HG03045 (cell line): Measurements from ENCODE around the gene EXTL2.
"Not testable (repeated sequence)": the region's sequence is repeated elsewhere in the genome, so short reads cannot be mapped to it uniquely, and the experiment has no call there.

Experiments used
- ATAC-seq: cut with Tn5 transposase; IDR thresholded peaks from one replicate; pipeline ENCODE4 v1.9.1; 2021; ENCODE audit warnings: mild to moderate bottlenecking, moderate library complexity; ENCODE audit not compliant: unreplicated experiment

The EXTL2 gene

GRCh38 chr1:100903777-100904176 is 9.1 kb upstream of the EXTL2 start:
- ATAC-seq: no peak

DNA sequence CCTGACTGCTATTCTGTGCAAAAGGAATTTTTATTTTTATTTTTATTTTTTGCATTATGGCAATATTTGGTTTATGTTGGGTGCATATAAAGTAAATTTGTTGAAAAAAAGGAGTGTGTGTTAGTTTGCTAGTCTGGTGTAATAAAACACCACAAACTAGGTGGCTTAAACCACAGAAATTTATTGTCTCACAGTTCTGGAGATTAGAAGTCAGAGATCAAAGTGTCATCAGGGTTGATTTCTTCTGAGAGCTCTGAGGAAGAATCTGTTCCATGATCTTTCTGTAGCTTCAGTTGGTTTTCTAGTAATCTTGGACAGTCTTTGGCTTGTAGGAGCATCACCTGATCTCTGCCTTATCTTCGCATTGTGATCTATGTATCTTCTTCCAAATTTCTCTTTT is 7.7 kb upstream of the EXTL2 start:
- no peak for ATAC-seq

DNA sequence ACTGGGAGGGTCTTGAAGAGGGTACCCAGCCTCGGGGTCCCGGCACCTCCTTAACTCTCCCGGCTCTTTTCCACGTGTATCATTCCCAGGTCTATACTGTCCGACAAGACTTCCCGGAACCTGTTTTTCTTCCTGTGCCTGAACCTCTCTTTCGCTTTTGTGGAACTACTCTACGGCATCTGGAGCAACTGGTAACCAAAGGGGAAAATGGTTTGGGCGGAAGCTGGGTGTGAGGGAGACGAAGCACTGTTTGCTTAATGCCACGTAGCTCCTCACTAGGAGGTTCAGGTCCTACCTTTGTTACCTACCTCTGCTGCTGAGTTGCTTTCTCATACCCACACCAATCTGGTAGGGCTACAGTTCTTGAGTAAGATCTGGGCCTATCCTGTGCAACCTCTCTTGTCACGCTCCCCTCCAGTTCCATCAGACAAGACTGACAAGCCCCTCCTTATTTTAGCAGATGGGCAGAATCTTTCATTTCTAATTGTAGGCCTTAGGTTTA is 1.9 kb upstream of the EXTL2 start:
- peak; percentile 40 for ATAC-seq

- peak; percentile 82 for ATAC-seq
Observed at GRCh38 chr1:100895540-100896480, 1.2 kb upstream of the EXTL2 start, which contains the start of gene SLC30A7. Gene SLC30A7, plus strand, starts transcription at chr1:100896090. Its CDS starts 173 bp downstream, at chr1:100896263.

DNA sequence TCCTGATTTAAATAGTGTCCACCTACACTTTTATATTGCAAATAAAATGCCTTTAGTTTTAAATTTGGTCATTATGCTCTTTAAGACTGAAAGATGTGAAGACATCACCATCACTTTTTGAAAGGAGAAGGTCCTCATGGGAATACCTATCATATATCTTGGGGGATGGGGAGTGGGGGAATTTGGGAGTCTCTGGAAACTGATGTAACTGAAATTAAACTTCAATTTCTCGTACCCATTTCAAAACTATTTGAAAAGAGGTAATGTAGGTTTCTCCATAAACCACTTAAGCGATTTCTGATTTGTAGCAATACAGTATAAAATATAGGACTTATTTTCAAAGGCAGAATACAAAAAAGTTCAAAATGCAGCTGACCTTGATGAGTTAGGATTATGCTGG is 924 bp downstream of the EXTL2 start:
- ATAC-seq: no peak

DNA sequence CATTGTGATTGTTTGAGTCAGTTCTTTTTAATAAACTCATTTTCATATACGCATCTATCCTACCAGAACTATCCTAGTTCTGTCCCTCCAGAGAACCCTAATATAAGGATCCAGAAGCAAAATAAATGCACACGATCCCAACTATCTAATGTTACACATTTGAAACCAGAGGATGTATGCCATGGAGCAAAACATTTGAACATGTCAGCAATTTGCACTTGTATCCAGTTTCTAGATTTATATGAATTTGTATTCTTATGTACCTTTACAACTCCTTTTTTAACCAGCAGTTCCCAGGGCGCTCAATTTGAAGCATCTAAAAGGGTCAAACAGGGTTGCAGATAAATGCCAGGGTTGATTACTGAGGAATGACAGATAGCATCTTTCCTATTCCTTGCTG is 2.1 kb downstream of the EXTL2 start:
- no peak for ATAC-seq

DNA sequence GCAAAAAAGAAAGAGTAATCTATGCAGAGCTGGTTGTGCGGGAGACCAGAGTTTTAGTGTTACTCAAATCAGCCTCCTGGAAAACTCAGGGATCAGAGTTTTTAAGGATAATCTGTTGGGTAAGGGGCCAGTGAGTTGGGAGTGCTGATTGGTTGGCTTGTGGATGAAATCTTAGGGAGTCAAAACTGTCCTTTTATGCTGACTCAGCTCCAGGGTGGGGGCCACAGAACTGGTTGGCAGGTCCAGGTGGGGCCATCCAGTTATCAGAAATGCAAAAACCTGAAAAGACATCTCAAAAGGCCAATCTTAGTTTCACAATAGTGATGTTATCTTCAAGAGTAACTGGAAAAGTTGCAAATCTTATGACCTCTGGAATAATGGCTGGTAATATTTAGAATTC is 3.3 kb downstream of the EXTL2 start:
- ATAC-seq: no peak

DNA sequence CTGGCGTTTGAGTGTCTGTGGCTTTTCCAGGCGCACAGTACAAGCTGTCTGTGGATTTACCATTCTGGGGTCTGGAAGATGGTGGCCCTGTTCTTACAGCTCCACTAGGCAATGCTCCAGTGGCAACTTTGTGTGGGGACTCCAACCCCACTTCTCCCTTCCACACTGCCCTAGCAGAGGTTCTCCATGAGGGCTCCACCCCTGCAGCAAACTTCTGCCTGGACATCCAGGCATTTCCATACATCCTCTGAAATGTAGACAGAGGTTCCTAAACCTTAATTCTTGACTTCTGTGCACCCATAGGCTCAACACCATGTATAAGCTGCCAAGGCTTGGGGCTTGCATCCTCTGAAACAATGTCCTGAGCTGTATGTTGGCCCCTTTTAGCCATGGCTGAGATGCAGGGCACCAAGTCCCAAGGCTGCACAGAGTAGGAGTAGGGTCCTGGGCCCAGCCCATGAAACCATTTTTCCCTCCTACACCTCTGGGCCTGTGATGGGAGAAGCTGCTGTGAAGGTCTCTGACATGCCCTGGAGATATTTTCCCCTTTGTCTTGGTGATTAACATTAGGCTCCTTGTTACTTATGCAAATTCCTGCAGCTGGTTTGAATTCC is 4.7 kb downstream of the EXTL2 start:
- not testable (repeated sequence) for ATAC-seq

DNA sequence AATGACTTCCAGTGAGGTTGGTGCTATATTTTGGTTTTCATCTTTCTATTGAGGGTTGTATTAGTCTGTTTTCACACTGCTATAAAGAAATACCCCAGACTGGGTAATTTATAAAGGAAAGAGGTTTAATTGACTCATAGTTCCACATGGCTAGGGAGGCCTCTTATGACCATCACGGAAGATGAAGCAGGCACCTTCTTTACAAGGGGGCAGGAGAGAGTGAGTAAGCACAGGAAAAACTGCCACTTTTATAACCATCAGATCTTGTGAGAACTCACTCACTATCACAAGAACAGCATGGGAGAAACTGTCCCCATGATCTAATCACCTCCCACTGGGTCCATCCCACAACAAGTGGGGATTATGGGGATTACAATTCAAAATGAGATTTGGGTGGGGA is 5.6 kb downstream of the EXTL2 start:
- not testable (repeated sequence) for ATAC-seq

- ATAC-seq: no peak
Observed at GRCh38 chr1:100883963-100884362, 10.7 kb downstream of the EXTL2 start.

DNA sequence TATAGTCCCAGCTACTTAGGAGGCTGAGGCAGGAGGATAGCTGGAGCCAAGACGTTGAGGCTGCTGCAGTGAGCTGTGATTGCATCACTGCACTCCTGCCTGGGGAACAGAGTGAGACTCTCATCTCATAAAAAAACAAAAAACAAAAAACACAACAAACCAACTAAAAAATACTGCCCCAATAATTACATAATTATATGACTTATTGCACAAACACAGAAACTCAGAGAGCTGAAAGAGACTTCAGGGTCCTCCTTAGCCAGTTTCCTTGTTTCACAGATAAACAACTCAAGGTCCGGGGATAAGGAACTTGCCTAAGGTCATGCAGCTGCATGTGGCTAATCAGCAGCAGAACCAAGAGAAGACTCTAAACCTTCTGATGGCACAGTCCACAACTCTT is 11.9 kb downstream of the EXTL2 start:
- ATAC-seq: no peak

DNA sequence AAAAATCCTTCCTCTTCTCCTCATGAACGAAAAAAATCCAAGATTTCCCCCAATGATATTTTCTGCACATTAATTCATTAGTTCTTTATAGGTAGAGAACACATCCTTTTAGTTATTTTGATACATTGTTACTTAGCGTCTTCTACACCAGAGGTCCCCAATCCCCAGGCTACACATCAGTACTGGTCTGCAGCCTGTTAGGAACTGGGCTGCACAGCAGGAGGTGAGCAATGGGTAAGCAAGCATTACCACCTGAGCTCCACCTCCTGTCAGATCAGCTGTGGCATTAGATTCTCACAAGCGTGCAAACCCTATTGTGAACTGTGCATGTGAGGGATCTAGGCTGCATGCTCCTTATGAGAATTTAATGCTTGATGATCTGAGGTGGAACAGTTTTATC is 13.0 kb downstream of the EXTL2 start:
- no peak for ATAC-seq

GRCh38 chr1:100879422-100879821 is 15.2 kb downstream of the EXTL2 start:
- ATAC-seq: no peak

DNA sequence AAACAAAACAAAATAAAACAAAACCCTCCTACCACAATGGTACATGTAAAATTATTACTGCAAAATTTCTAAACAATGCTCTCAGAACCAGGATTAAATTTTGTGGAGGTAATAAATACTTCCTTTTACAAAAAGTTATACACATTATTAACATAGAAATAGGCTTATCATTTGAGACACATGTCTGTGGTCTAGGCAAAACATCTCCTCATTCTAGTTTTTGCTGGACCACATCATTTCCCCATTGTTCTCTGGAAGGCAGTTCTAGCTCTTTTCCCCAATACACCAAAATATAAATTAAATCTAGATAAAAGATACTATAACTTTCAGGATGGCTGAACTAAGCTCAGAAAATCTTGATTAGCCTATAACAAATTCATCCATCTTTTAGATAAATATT is 18.4 kb downstream of the EXTL2 start:
- ATAC-seq: no peak

DNA sequence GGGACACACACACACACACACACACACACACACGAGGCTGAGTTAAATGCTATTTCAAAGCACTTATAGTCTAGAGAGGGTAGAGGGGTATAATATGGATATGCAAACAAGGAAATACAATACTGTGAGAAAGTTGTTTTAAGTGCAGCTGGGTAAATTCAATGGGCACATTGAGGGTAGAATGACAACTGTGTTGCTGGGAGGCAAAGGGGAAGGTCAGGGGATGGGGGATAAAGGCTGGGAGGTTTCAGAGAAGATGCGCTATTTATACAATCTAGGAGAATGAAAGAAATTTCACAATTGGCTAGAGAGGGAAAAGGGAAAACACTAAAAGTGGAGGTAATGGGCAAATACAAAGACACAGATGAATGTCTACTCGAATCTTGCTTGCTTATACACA is 19.4 kb downstream of the EXTL2 start:
- no peak for ATAC-seq

- ATAC-seq: no peak
Observed at GRCh38 chr1:100874433-100874832, 20.2 kb downstream of the EXTL2 start.

DNA sequence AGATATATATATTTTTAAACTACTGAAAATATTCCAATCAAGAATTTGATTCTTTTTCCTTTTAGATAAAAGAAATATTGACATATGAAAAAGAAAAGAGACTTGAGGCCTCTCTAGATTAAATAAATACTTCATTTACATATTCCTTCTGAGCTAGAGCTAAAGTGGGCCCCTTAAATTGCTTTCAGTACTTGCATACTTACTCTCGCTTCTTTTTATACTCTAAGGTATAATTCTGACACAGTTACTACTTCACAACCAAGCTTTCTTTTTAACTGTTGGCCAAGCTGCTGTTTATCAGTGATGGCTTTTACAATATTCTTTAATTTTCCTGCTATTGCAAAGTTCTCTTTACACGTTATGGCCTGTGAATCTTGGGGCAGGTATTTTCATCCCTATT is 24.6 kb downstream of the EXTL2 start:
- ATAC-seq: no peak

DNA sequence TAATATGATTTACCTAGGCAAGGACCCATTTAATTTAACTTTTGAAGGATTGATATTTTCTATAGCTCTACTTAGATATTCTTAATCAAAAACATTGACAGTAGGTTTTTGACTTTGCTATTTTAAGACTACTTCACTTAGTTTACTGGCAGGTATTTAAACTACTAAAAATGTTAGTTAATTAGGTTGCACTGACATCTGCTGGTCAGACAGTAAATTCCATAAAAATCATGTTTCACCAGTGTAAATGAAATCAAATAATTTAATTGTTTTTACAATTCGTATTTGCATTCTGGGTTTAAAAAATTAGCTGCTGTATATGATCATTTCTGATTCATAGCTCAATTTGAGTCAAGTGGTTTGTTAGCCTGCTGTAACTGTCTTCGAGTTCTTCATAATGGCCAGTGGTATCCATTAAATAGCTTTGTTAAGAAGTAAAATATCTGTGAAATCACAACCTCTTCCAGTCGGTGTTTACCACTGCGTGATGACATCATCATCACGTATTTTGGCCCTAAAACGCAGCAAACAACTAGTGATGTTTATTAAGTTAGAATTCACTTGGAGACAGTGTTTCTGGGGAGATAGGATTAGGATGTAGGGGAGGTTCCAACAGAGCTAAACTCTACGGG is 26.2 kb downstream of the EXTL2 start:
- ATAC-seq: no peak

DNA sequence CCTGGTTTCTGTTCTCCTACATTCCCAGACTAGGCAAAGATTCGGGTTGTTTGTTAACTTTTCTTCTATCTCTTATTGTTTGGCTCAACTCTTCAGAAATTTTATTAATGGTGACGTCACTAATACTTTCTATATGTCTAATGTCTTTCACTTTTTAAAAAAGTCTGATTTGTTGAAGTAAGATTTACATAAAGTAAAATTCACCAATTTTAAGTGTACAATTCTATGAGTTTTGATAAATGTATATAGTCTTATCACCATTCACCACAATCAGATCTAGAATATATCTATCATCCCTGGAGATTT is 27.8 kb downstream of the EXTL2 start:
- ATAC-seq: no peak

GRCh38 chr1:100866041-100866900 is 28.4 kb downstream of the EXTL2 start:
- no peak for ATAC-seq

GRCh38 chr1:100862591-100862990 is 32.1 kb downstream of the EXTL2 start:
- no peak for ATAC-seq
